Naive thymus-derived CD4-positive, alpha-beta T cell (primary cell): ENCODE measurements around the gene GNAS. TPM values are rescaled to one million over a fixed set of nuclear protein-coding genes. Genes with fewer than 3 reads are reported as not detected.

Source experiments
- ATAC-seq: fragments of 150-1000 bp; cut with Tn5 transposase; 2 replicates; pipeline ENCODE4 v1.10.0; 2021; ENCODE audit warnings: mild to moderate bottlenecking, moderate library complexity
- CTCF ChIA-PET: fragments of 350-600 bp; sonication (Branson Sonifier 250); formaldehyde crosslinking; loops from one replicate; lab custom pipeline; 2021; ENCODE audit warnings: antibody characterized with exemption; lab: Charles Lee
- POLR2A ChIA-PET: fragments of 350-600 bp; sonication (Branson Sonifier 250); formaldehyde crosslinking; loops from one replicate; lab custom pipeline; 2021; ENCODE audit warnings: antibody characterized with exemption, inconsistent platforms; lab: Charles Lee
- DNase-seq, 9 donors: peaks; one replicate each; pipeline versions ENCODE4 v3.0.0 to v3.0.0-alpha.2; 2020 to 2022; ENCODE audit warnings: mixed read lengths in 1 of 9
- H3K27ac ChIP-seq: one replicate; pipeline ENCODE4 v1.7.0; 2013; ENCODE audit warnings: mild to moderate bottlenecking, low read depth, low read length, moderate library complexity
- H3K27me3 ChIP-seq, 2 donors: one replicate each; pipeline ENCODE4 v1.7.0; 2013; ENCODE audit warnings: low read length in 2 of 2, mild to moderate bottlenecking in 2 of 2, moderate library complexity in 2 of 2; ENCODE audit not compliant: control insufficient read depth in 2 of 2, insufficient read depth in 2 of 2
- H3K36me3 ChIP-seq, 3 experiments: 1 replicate in 2 of 3; 2 replicates in 1 of 3; pipeline ENCODE4 v1.7.0; 2013; ENCODE audit warnings: low read length in 3 of 3, mild to moderate bottlenecking in 3 of 3, moderate library complexity in 1 of 3; ENCODE audit not compliant: insufficient read depth in 3 of 3, control insufficient read depth in 2 of 3
- H3K4me1 ChIP-seq, 2 donors: one replicate each; pipeline ENCODE4 v1.7.0; 2013; ENCODE audit warnings: low read length in 2 of 2, mild to moderate bottlenecking in 2 of 2, moderate library complexity in 1 of 2; ENCODE audit not compliant: control insufficient read depth in 2 of 2, insufficient read depth in 2 of 2
- H3K4me3 ChIP-seq: 2 replicates; pipeline ENCODE4 v1.7.0; 2013; ENCODE audit warnings: mild to moderate bottlenecking, low read length
- H3K9me3 ChIP-seq, 3 experiments: 1 replicate in 2 of 3; 2 replicates in 1 of 3; pipeline ENCODE4 v1.7.0; 2013; ENCODE audit warnings: low read length in 3 of 3; ENCODE audit not compliant: control insufficient read depth in 2 of 3
- H3K27ac Mint-ChIP-seq, 9 donors: one replicate each; pipeline ENCODE4 v1.8.0; 2020 to 2022; ENCODE audit warnings: mixed read lengths in 9 of 9, mild to moderate bottlenecking in 8 of 9, moderate library complexity in 5 of 9, inconsistent platforms in 2 of 9
- H3K27me3 Mint-ChIP-seq, 5 donors: one replicate each; pipeline ENCODE4 v1.8.0; 2021 to 2022; ENCODE audit warnings: mixed read lengths in 5 of 5, mild to moderate bottlenecking in 1 of 5
- H3K36me3 Mint-ChIP-seq, 5 donors: one replicate each; pipeline ENCODE4 v1.8.0; 2020 to 2022; ENCODE audit warnings: mixed read lengths in 5 of 5, mild to moderate bottlenecking in 3 of 5, inconsistent platforms in 1 of 5
- H3K4me1 Mint-ChIP-seq, 7 donors: one replicate each; pipeline ENCODE4 v1.8.0; 2020 to 2022; ENCODE audit warnings: mixed read lengths in 7 of 7, mild to moderate bottlenecking in 3 of 7, inconsistent platforms in 1 of 7
- H3K4me3 Mint-ChIP-seq, 10 donors: one replicate each; pipeline ENCODE4 v1.8.0; 2020 to 2022; ENCODE audit warnings: mild to moderate bottlenecking in 10 of 10, mixed read lengths in 10 of 10, moderate library complexity in 6 of 10, inconsistent platforms in 2 of 10
- H3K9me3 Mint-ChIP-seq, 11 donors: one replicate each; pipeline ENCODE4 v1.8.0; 2020 to 2022; ENCODE audit warnings: mixed read lengths in 11 of 11, mild to moderate bottlenecking in 4 of 11, inconsistent platforms in 1 of 11, moderate library complexity in 1 of 11
- intact Hi-C, 2 donors: fragments of 100-400 bp; cut with micrococcal nuclease; formaldehyde crosslinking; loops; one replicate each; pipeline ENCODE4 v1.15.1; 2023
- polyA plus RNA-seq, 2 donors: library from polyadenylated mRNA; unstranded; fragments of 300-500 nt; fragmentation: Illumina TruSeq; gene quantifications; one replicate each; pipeline ENCODE4 v1.2.3, GENCODE V29; 2021
- total RNA-seq, 6 experiments: library from RNA in 5 of 6; stranded (reverse) in 5 of 6; gene quantifications; 1 replicate in 5 of 6; 2 replicates in 1 of 6; pipeline ENCODE4 v1.2.3 and lab custom pipeline; 2021 to 2026

GNAS gene
- total and polyA plus RNA-seq, 7 experiments from 2014 or later: 147 to 907 (median 726) TPM

GRCh38 chr20:58850693-58851174 lies 1.8 kb upstream of the GNAS start, which contains the start of gene GNAS-AS1:
TSS of gene GNAS-AS1 (minus strand) at chr20:58850902.
- H3K36me3 Mint-ChIP-seq: peaks cover 0 to 4% (median 0%) of the 10 kb centered on the region in 5 donors
- peaks cover 21 to 67% (median 27%) of the 10 kb centered on the region in 5 donors for H3K27me3 Mint-ChIP-seq
- peaks cover 11 to 36% (median 30%) of the 10 kb centered on the region in 7 donors for H3K4me1 Mint-ChIP-seq
- peak within 1 kb of the TSS; percentile 61 for H3K4me3 ChIP-seq
- peak within 1 kb of the TSS in 4 of 9 donors; percentile 19 to 81 (median 54) for H3K27ac Mint-ChIP-seq
- H3K9me3 Mint-ChIP-seq: peaks cover 0 to 2% (median 0%) of the 10 kb centered on the region in 11 donors
- H3K4me1 ChIP-seq: no peaks in the 10 kb centered on the region
- ChIA-PET POLR2A (interaction anchor here (1.0 to 2.1 kb wide), 4 partner anchors 39 to 203 kb away, joined by 3 to 6 read pairs (median 4); partner anchors contain the start of gene STX16), CTCF (no interaction called here)
- H3K36me3 ChIP-seq: no peaks in the 10 kb centered on the region
- peaks cover 0 to 10% of the 10 kb centered on the region in 2 donors for H3K27me3 ChIP-seq
- peak; percentile 57 to 81 (median 78) for DNase-seq
- no peak within 1 kb of the TSS for H3K27ac ChIP-seq
- H3K4me3 Mint-ChIP-seq: peak within 1 kb of the TSS; percentile 83 to 95 (median 92)
- peak; percentile 87 for ATAC-seq
- no peaks in the 10 kb centered on the region for H3K9me3 ChIP-seq
- intact Hi-C loops: loop anchor here in 1 of 2 donors (1.0 to 5.0 kb wide), 2 partner anchors 461 to 543 kb away; partner anchors contain the start of genes RAB22A and VAPB

GRCh38 chr20:58851221-58851968 lies 1.1 kb upstream of the GNAS start:
- Histone ChIP-seq H3K27ac (no peak overlapping the region), H3K4me3 (peak overlapping the region; percentile 61), H3K36me3 (no peaks in the 10 kb centered on the region), H3K4me1 (no peaks in the 10 kb centered on the region), H3K9me3 (no peaks in the 10 kb centered on the region), H3K27me3 (peaks cover 0 to 10% of the 10 kb centered on the region in 2 donors)
- Mint-ChIP-seq H3K27ac (peak overlapping the region in 2 of 9 donors; percentile 78 to 81), H3K4me3 (peak overlapping the region; percentile 83 to 95 (median 92)), H3K4me1 (peaks cover 16 to 37% (median 34%) of the 10 kb centered on the region in 7 donors), H3K9me3 (no peaks in the 10 kb centered on the region), H3K27me3 (peaks cover 22 to 68% (median 33%) of the 10 kb centered on the region in 5 donors), H3K36me3 (peaks cover 0 to 4% (median 0%) of the 10 kb centered on the region in 5 donors)
- CTCF ChIA-PET: interaction anchor here (0.5 to 2.3 kb wide), 2 partner anchors 204 to 1169 kb away, joined by 3 to 11 read pairs; no protein-coding TSS in a partner anchor
- intact Hi-C loops: loop anchor here in 1 of 2 donors (1.0 to 5.0 kb wide), 2 partner anchors 462 to 544 kb away; partner anchors contain the start of genes RAB22A and VAPB
- ATAC-seq (no peak), DNase-seq (no peak)
- POLR2A ChIA-PET: interaction anchor here (1.0 to 2.1 kb wide), 4 partner anchors 38 to 203 kb away, joined by 3 to 6 read pairs (median 4); partner anchors contain the start of gene STX16

GRCh38 chr20:58851969-58852458 lies 502 bp upstream of the GNAS start:
- Mint-ChIP-seq H3K9me3 (peaks cover 0 to 1% (median 0%) of the 10 kb centered on the region in 11 donors), H3K36me3 (peaks cover 0 to 4% (median 0%) of the 10 kb centered on the region in 5 donors), H3K27ac (no peak overlapping the region), H3K4me1 (peaks cover 14 to 37% (median 34%) of the 10 kb centered on the region in 7 donors), H3K4me3 (peak overlapping the region; percentile 83 to 95 (median 92)), H3K27me3 (peaks cover 29 to 72% (median 39%) of the 10 kb centered on the region in 5 donors)
- Histone ChIP-seq H3K4me1 (no peaks in the 10 kb centered on the region), H3K36me3 (no peaks in the 10 kb centered on the region), H3K27ac (no peak overlapping the region), H3K27me3 (peaks cover 0 to 10% of the 10 kb centered on the region in 2 donors), H3K9me3 (no peaks in the 10 kb centered on the region), H3K4me3 (peak overlapping the region; percentile 61)
- ChIA-PET CTCF (interaction anchor here (0.5 to 2.3 kb wide), 3 partner anchors 201 to 1170 kb away, joined by 3 to 11 read pairs (median 3); partner anchors contain the start of gene STX16), POLR2A (interaction anchor here (1.3 to 2.1 kb wide), 2 partner anchors 37 to 199 kb away, joined by 6 read pairs; no protein-coding TSS in a partner anchor)
- ATAC-seq: no peak
- no peak for DNase-seq
- intact Hi-C loops: loop anchor here (1.0 to 5.0 kb wide), 6 partner anchors 38 to 616 kb away; partner anchors contain the start of genes RAB22A (in 1 of the 2), STX16 (in 1 of the 2) and VAPB (in 1 of the 2)

- Histone ChIP-seq H3K27ac (no peak overlapping the region), H3K36me3 (no peaks in the 10 kb centered on the region), H3K4me1 (no peaks in the 10 kb centered on the region), H3K27me3 (peaks cover 0 to 10% of the 10 kb centered on the region in 2 donors), H3K4me3 (no peak overlapping the region), H3K9me3 (no peaks in the 10 kb centered on the region)
- peaks cover 31 to 74% (median 39%) of the 10 kb centered on the region in 5 donors for H3K27me3 Mint-ChIP-seq
- H3K9me3 Mint-ChIP-seq: peaks cover 0 to 1% (median 0%) of the 10 kb centered on the region in 11 donors
- intact Hi-C loops: loop anchor here in 1 of 2 donors (5.0 kb wide), 1 partner anchor 546 kb away; the partner anchor contains the start of gene RAB22A
- CTCF ChIA-PET: interaction anchor here (2.3 kb wide), 1 partner anchor 206 kb away, joined by 11 read pairs; no protein-coding TSS in a partner anchor
- peaks cover 11 to 28% (median 21%) of the 10 kb centered on the region in 7 donors for H3K4me1 Mint-ChIP-seq
- DNase-seq (no peak), ATAC-seq (no peak)
- no peak overlapping the region for H3K27ac Mint-ChIP-seq
- POLR2A ChIA-PET: no interaction called here
- peaks cover 0 to 4% (median 0%) of the 10 kb centered on the region in 5 donors for H3K36me3 Mint-ChIP-seq
- H3K4me3 Mint-ChIP-seq: peak overlapping the region in 1 of 10 donors; percentile 84
Observed at GRCh38 chr20:58853466-58853865, 950 bp downstream of the GNAS start.

GRCh38 chr20:58853976-58854637 lies 1.6 kb downstream of the GNAS start:
- H3K27me3 ChIP-seq: peaks cover 0 to 10% of the 10 kb centered on the region in 2 donors
- ChIA-PET CTCF (no interaction called here), POLR2A (no interaction called here)
- Mint-ChIP-seq H3K27ac (peak overlapping the region in 1 of 9 donors; percentile 87), H3K4me3 (peak overlapping the region in 9 of 10 donors; percentile 27 to 84 (median 61)), H3K4me1 (peaks cover 10 to 28% (median 19%) of the 10 kb centered on the region in 7 donors), H3K36me3 (peaks cover 0 to 4% (median 0%) of the 10 kb centered on the region in 5 donors), H3K27me3 (peaks cover 31 to 77% (median 39%) of the 10 kb centered on the region in 5 donors), H3K9me3 (peaks cover 0 to 1% (median 0%) of the 10 kb centered on the region in 11 donors)
- H3K36me3 ChIP-seq: no peaks in the 10 kb centered on the region
- H3K4me3 ChIP-seq: no peak overlapping the region
- H3K9me3 ChIP-seq: no peaks in the 10 kb centered on the region
- intact Hi-C loops: loop anchor here in 1 of 2 donors (5.0 kb wide), 1 partner anchor 547 kb away; the partner anchor contains the start of gene RAB22A
- no peak for DNase-seq
- H3K4me1 ChIP-seq: no peaks in the 10 kb centered on the region
- H3K27ac ChIP-seq: no peak overlapping the region
- ATAC-seq: no peak
